Testis (tissue), 3 donors: ENCODE results near the gene SMDT1. TPM values are rescaled to one million over a fixed set of nuclear protein-coding genes. Genes with fewer than 3 reads are reported as not detected.
A peak's percentile ranks its signal among the peaks of the same experiment; 100 is the strongest.

Source experiments
- DNase-seq: peaks from one replicate; pipeline ENCODE4 v3.0.0-alpha.2; 2019
- H3K27ac ChIP-seq, 2 donors: fragments of 200-600 bp; sonication (generic); one replicate each; pipeline ENCODE4 v1.5.1; 2019
- H3K27me3 ChIP-seq: fragments of 200-600 bp; sonication (generic); one replicate; pipeline ENCODE4 v1.5.1; 2019
- H3K36me3 ChIP-seq: fragments of 200-600 bp; sonication (generic); one replicate; pipeline ENCODE4 v1.5.1; 2017; ENCODE audit warnings: low read depth; ENCODE audit errors: missing control alignments
- H3K4me1 ChIP-seq: fragments of 200-600 bp; sonication (generic); one replicate; pipeline ENCODE4 v1.5.1; 2019
- H3K4me3 ChIP-seq, 2 donors: fragments of 200-600 bp; sonication (generic); one replicate each; pipeline ENCODE4 v1.5.1; 2017 to 2019
- H3K9me3 ChIP-seq: fragments of 200-600 bp; sonication (generic); one replicate; pipeline ENCODE4 v1.5.1; 2017
- CTCF ChIP-seq, 3 experiments: fragments of 450-650 bp in 2 of 3; fragments of 200-600 bp in 1 of 3; sonication (generic) in 1 of 3; IDR thresholded peaks; one replicate each; pipeline ENCODE4 v1.5.1; 2016 to 2019; ENCODE audit warnings: antibody characterized with exemption in 3 of 3, mild to moderate bottlenecking in 2 of 3, moderate library complexity in 1 of 3
- POLR2A ChIP-seq: fragments of 450-650 bp; IDR thresholded peaks from one replicate; pipeline ENCODE4 v1.6.1; 2017; ENCODE audit warnings: antibody characterized with exemption, mild to moderate bottlenecking, moderate library complexity
- WGBS, 2 donors: methylation state at CpG; one replicate each; pipeline ENCODE4 v1.1.5; 2018; 5-methylcytosine and 5-hydroxymethylcytosine counted together
- intact Hi-C: fragments of 100-400 bp; cut with DNase I; formaldehyde crosslinking; loops from one replicate; pipeline ENCODE4 v1.15.1; 2023; ENCODE audit warnings: low total_unique reads
- polyA plus RNA-seq: library from polyadenylated mRNA; stranded (reverse); fragments of 350-450 nt; fragmentation: Illumina TruSeq; extraction: RNeasy Lipid Tissue Mini Kit (QIAGEN cat#74804); gene quantifications from one replicate; pipeline ENCODE4 v1.2.3, GENCODE V29; 2014; ENCODE audit warnings: low read depth, low replicate concordance; ENCODE audit not compliant: insufficient read depth
- total RNA-seq, 2 donors: library from RNA; depleted of rRNA; stranded (reverse); fragments of >200 nt; gene quantifications; one replicate each; pipeline ENCODE4 v1.2.3, GENCODE V29; 2016

The SMDT1 gene
- total and polyA plus RNA-seq, 3 donors from 2014 or later: 14.3 to 130 (median 19.4) TPM

GRCh38 chr22:42078469-42079318, 806 bp upstream of the SMDT1 start:
- intact Hi-C loops: no loop called here
- TF ChIP-seq CTCF (IDR thresholded peaks at IDR 0.05): no peak
- TF ChIP-seq POLR2A: no peak

GRCh38 chr22:42080287-42080686, 787 bp downstream of the SMDT1 start:
- Histone ChIP-seq H3K9me3 (no peaks in the 10 kb centered on the region), H3K27ac (peak overlapping the region; percentile 97 to 99), H3K4me3 (peak overlapping the region; percentile 67 to 72), H3K36me3 (no peaks in the 10 kb centered on the region), H3K4me1 (peaks cover 11% of the 10 kb centered on the region), H3K27me3 (no peaks in the 10 kb centered on the region)
- TF ChIP-seq CTCF (IDR thresholded peaks at IDR 0.05) (no peak), POLR2A (no peak)
- DNase-seq: peak; percentile 70
- WGBS, 2 donors: 0 to 1% methylated on average over 14 of the region's 14 CpGs
- intact Hi-C loops: no loop called here

More at GRCh38 chr22:42078469-42079318, 806 bp upstream of the SMDT1 start:
- WGBS, 2 donors: 17 to 38% methylated on average over 19 to 24 of the region's 24 CpGs
- Histone ChIP-seq H3K36me3 (no peaks in the 10 kb centered on the region), H3K27ac (peak overlapping the region; percentile 97 to 99), H3K4me3 (peak overlapping the region; percentile 67 to 72), H3K27me3 (no peaks in the 10 kb centered on the region), H3K4me1 (peaks cover 26% of the 10 kb centered on the region), H3K9me3 (no peaks in the 10 kb centered on the region)
- DNase-seq: peak; percentile 49

GRCh38 chr22:42083119-42083518, 3.6 kb downstream of the SMDT1 start:
- intact Hi-C loops: no loop called here
- TF ChIP-seq POLR2A (no peak), CTCF (IDR thresholded peaks at IDR 0.05) (no peak)
- H3K27me3 ChIP-seq: no peaks in the 10 kb centered on the region
- no peaks in the 10 kb centered on the region for H3K9me3 ChIP-seq
- 93 to 98% methylated on average over 4 of the region's 4 CpGs for WGBS, 2 donors
- peaks cover 23% of the 10 kb centered on the region for H3K4me1 ChIP-seq
- DNase-seq: no peak
- no peak overlapping the region for H3K4me3 ChIP-seq
- no peaks in the 10 kb centered on the region for H3K36me3 ChIP-seq
- no peak overlapping the region for H3K27ac ChIP-seq

GRCh38 chr22:42084874-42085273, 5.4 kb downstream of the SMDT1 start:
- Histone ChIP-seq H3K27me3 (no peaks in the 10 kb centered on the region), H3K36me3 (no peaks in the 10 kb centered on the region), H3K4me1 (peaks cover 23% of the 10 kb centered on the region), H3K27ac (no peak overlapping the region), H3K4me3 (no peak overlapping the region), H3K9me3 (no peaks in the 10 kb centered on the region)
- intact Hi-C loops: no loop called here
- 93 to 94% methylated on average over 8 of the region's 8 CpGs for WGBS, 2 donors
- no peak for DNase-seq
- TF ChIP-seq CTCF (IDR thresholded peaks at IDR 0.05): no peak
- no peak for TF ChIP-seq POLR2A
